Suprapubic skin (tissue), 3 donors: Measurements from ENCODE around the gene ITPR2.

ENCODE experiments used
- CTCF ChIP-seq, 2 donors: fragments of 200-600 bp in 1 of 2; fragments of 450-650 bp in 1 of 2; sonication (generic) in 1 of 2; IDR thresholded peaks; one replicate each; pipeline ENCODE4 v1.5.1; 2016 to 2019; ENCODE audit warnings: antibody characterized with exemption in 2 of 2, mild to moderate bottlenecking in 1 of 2, moderate library complexity in 1 of 2
- POLR2A ChIP-seq, 2 donors: fragments of 450-650 bp; IDR thresholded peaks; one replicate each; pipeline ENCODE4 v1.6.1; 2017; ENCODE audit warnings: antibody characterized with exemption in 2 of 2, mild to moderate bottlenecking in 2 of 2, moderate library complexity in 2 of 2

- TF ChIP-seq POLR2A (IDR thresholded peaks at IDR 0.05), result no peak
- no peak for TF ChIP-seq CTCF (IDR thresholded peaks at IDR 0.05)
Measured at GRCh38 chr12:26810330-26810729, 22.7 kb downstream of the ITPR2 start.
